HG03039 (cell line): ENCODE results near the gene ALDH7A1.
"Not testable (repeated sequence)": the region's sequence is repeated elsewhere in the genome, so short reads cannot be mapped to it uniquely, and the experiment has no call there.

ENCODE experiments used
- ATAC-seq: cut with Tn5 transposase; IDR thresholded peaks from one replicate; pipeline ENCODE4 v1.9.1; 2021; ENCODE audit warnings: mild to moderate bottlenecking, moderate library complexity; ENCODE audit not compliant: unreplicated experiment

ALDH7A1 gene

GRCh38 chr5:126595486-126596083 lies 566 bp upstream of the ALDH7A1 start:
- peak; percentile 12 for ATAC-seq

DNA sequence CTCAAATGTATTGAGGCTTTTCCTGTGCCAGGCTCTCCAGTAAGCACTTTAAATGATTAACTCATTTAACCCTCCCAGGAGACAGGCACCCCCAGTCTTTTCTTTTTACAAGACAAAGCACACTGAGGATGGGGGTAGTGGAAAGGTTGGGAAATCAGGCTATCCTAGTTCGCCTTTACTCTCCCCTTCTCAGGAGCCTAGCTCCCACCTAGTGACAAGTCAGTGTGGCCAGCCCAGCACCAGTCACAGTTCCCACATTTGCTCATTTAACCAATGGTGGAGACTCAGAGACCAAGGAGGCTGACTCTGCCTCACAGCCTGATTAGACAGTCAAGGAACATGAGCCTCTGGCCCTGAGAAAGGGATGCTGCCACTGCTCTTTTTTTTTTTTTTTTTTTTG lies 3.5 kb downstream of the ALDH7A1 start:
- ATAC-seq: no peak

- no peak for ATAC-seq
Observed at GRCh38 chr5:126589536-126590297, 5.3 kb downstream of the ALDH7A1 start.

DNA sequence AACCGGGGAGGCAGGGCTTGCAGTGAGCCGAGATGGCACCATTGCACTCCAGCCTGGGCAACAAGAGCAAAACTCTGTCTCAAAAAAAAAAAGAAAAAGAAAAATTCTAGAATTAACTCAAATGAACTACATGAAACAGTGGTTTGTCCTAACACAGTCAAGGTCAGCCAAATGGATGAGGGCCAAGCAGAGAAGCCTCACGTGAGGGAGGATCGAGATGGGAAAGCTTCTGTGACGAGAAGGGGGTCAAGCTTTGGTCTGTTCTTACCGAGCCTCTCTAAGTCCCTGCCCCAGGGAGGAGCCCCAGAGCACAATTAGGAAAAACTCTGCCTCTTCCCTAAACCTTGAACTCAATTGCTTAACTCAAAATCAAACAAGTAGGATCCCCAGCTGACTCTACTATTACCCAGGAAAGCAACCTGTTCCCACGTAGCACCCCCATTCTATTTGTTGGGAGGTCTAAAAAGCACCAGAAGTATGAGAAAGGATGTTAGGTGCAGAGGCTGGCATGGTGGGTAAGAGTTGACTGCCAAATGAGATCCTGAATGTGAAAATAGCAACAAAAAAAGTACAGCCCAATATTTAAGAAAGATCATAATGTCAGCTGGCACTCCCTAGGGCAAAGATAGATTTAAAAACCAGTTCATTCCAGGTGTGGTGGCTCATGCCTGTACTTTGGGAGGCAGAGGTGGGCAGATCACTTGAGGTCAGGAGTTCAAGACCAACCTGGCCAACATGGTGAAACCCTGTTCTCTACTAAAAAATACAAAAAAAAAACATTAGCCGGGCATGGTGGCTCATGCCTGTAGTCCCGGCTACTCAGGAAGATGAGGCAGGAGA lies 7.2 kb downstream of the ALDH7A1 start:
- ATAC-seq: no peak

- ATAC-seq: no peak
Observed at GRCh38 chr5:126583761-126584160, 11.3 kb downstream of the ALDH7A1 start.

GRCh38 chr5:126579716-126580115 lies 15.3 kb downstream of the ALDH7A1 start:
- ATAC-seq: no peak

DNA sequence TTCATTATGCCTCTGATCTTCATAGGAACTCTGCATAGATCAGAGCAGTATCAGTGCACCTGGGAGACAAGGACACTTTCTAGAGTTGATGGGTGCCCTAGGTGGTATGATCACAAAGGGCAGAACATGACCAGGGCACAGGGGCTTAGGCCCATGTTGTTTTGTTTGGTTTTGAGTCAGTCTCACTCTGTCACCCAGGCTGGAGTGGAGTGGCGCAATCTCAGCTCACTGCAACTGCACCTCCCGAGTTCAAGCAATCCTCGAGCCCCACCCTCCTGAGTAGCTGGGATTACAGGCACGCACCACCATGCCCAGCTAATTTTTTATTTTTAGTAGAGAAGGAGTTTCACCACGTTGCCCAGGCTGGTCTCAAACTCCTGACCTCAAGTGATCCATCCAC lies 17.6 kb downstream of the ALDH7A1 start:
- no peak for ATAC-seq

GRCh38 chr5:126576974-126577373 lies 18.0 kb downstream of the ALDH7A1 start:
- no peak for ATAC-seq

- ATAC-seq: no peak
Observed at GRCh38 chr5:126575644-126576043, 19.4 kb downstream of the ALDH7A1 start.

DNA sequence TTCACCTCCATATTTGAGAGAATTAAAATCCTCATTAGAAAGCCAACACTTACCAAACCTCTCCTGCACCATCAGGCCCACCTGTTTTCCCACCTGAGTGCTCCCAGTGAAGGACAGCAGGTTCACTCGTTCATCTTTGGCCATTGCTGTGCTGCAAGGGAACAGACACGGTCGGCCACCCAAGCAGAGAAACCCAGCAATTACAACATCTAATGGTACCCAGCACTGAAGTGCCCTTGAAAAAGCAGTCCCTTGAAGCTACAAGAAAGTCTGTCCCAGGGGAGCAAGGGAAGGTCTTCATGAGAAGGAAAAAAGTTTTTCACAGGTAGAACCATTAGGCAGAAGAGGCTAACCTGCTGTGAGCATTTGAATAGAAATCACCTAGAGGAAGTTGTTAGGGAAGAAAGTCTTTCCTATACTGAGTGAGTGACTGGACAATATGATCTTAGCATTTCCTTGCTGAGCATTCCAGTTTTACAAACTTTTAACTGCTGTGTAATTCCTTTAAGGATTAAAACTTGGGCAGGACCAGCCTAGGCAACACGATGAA lies 26.7 kb downstream of the ALDH7A1 start:
- ATAC-seq: no peak

DNA sequence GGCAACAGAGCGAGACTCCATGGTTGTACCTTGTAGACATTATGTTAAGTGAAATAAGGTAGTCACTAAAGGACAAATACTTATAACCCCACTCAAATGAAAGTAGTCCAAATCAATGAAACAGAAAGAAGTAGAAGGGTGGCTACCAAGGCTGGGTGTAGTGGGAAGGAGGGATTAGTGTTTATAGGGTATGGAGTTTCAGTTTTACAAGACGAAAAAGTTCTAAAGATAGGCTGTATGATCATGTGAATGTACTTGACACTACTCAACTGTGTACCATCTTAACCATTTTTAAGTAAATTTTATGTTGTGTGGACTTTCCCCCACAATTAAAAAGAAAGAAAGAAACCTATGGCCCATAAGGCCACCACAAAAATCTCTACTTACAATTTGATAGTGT lies 32.2 kb downstream of the ALDH7A1 start:
- peak; percentile 97 for ATAC-seq

- no peak for ATAC-seq
Observed at GRCh38 chr5:126561908-126562307, 33.1 kb downstream of the ALDH7A1 start.

DNA sequence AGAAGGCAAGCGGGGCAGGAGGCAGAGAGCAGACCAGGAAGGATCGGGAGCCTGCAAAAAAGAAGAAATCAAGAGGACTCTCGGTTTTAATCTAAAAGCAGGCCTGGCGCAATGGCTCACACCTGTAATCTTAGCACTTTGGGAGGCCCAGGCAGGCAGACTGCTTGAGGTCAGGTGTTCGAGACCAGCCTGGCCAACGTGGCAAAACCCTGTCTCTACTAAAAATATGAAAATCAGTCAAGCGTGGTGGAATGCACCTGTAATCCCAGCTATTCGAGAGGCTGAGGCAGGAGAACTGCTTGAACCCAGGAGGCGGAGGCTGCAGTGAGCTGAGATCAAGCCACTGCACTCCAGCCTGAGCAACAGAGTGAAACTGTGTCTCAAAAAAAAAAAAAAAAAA lies 39.9 kb downstream of the ALDH7A1 start:
- ATAC-seq: not testable (repeated sequence)

DNA sequence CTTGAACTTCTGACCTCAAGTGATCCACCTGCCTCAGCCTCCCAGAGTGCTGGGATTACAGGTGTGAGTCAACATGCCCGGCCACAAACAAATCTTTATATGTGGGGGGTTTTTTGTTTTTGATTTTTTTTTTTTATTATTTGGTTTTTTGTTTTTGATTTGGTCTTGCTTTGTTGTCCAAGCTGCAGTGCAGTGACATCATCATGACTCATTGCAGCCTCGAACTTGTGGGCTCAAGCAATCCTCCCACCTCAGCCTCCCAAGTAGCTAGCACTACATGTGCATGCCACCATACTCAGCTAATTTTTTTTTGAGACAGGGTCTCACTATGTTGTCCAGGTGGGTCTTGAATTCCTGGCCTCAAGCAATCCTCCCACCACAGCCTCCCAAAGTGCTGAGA lies 42.4 kb downstream of the ALDH7A1 start:
- no peak for ATAC-seq

DNA sequence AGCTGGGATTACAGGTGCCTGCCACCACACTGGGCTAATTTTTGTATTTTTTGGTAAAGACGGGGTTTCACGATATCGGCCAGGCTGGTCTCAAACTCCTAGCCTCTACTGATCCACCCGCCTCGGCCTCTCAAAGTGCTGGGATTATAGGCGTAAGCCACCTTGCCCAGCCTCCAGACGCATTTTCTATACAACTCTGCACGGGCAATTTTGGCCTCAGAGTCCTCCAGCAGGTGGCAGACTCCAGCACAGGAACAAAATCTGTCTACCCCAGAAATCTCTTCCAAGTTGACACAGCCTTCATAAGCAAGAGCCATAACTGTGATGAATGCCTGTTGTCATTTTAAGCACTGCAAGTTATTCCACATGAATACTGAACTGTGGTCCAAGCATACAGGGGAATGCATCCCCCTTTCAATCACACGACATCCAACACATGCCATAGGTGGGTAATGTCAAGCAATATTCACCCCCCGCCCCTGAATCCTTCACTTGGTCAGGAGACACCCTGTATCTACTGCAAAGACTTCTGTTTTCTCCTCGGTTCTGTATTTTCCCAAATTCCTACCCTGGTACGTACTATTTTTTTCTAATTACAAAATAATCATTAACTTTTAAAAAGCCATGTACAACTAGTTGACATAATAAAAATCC lies 50.8 kb downstream of the ALDH7A1 start:
- ATAC-seq: peak; percentile 50

GRCh38 chr5:126543660-126544059 lies 51.4 kb downstream of the ALDH7A1 start:
- ATAC-seq: no peak

DNA sequence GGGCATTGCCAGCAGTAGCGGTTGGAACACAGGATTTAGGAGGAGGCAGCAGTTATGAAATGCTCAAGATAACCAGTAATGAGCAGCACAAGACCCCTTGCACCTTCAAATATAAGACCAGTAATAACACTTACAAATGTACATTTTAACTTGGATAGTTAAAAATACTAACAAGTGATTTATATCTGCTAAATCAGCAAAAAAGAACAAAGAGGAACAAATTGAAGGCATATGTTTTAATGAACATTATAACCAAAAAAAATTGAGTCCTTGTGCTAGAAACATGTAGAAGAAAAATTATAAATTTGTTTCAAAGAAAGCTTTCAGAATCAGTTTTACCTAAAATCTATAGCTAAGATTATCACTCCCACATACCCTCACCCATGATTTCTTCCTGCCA lies 52.0 kb downstream of the ALDH7A1 start:
- ATAC-seq: no peak

DNA sequence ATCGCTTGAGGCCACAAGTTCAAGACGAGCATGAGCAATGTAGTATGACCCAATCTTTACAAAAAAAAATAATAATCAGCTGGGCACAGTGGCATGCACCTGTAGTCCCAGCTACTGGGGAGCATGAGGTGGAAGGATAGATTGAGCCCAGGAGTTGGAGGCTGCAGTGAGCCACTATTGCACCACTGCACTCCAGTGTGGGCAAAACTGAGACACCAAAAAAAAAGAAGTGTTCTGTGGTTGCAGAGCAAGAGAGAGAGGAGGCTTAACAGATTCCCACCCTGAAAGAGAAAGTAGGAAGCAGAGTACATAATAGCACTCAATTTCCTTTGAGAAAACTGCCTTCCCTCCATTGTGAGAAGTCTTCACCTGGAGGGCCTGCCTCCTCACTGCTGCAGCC lies 52.6 kb downstream of the ALDH7A1 start:
- peak; percentile 49 for ATAC-seq

DNA sequence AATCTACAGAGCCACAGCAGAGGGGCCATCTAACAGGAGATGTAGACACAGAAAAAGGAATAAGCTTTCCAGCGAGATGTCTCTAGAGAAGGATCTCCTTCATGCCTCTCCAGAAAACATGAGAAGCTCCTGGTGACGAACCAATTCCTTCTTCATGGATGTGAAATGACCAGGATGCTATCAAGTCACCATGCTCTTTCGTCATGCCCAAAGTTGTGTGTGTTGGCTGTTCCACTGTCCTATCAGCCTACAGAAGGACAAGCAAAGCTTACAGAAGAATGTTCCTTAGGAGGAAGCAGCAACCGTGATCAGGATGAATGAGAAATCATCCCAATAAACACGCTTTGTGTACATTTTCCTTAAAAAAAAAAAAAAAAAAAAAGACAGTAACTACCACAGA lies 54.4 kb downstream of the ALDH7A1 start:
- ATAC-seq: no peak

DNA sequence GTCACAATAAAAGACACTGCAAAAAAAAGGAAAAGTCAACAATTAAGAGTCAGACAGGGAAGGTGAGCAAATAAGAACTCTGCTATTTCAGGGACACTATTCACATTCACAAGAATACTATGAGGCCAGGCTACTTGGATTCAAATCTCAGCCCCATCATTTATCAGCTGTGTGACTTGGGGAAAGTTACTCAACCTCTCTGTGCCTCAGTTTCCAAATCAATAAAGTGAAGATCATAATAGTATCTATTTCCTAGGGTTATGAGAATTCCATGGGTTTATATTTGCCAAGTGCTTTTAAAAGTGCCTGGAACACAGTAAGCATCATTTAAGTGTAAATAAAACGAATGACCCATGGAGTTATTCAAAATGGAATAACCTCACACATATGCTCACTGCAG lies 56.4 kb downstream of the ALDH7A1 start:
- ATAC-seq: no peak

DNA sequence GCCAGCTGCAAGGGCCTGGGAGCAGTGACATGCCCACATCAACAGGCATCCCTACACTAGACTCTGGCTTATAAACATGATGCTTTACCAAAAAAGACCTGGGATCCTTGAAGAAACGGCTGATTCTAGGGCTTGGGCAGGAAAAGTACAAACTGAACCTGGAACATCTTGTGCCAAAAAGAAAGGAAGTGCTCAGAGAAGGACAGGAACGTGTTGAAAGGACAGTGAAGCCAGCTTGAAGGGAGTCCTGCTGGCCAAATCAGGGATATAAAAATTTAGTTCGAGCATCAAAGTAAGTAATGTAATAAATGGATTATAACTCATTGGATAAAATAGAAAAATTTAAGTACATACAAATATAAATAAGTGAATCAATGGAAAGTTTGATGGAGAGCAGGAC lies 58.1 kb downstream of the ALDH7A1 start:
- no peak for ATAC-seq
